Stimulated activated CD4-positive, alpha-beta T cell treated with anti-CD3 and anti-CD28 coated beads, Interleukin-12 subunit alpha, Interleukin-12 subunit beta, amount 100 ng/mL, for 4 hours (primary cell): Measurements from ENCODE around the gene TEX54.
"Not testable (repeated sequence)": the region's sequence is repeated elsewhere in the genome, so short reads cannot be mapped to it uniquely, and the experiment has no call there.

Experiments used
- DNase-seq: peaks from one replicate; pipeline ENCODE4 v3.0.0-alpha.2; 2020

Gene TEX54

GRCh38 chr11:62854825-62855570 is 22.4 kb upstream of the TEX54 start:
- DNase-seq, result no peak

DNA sequence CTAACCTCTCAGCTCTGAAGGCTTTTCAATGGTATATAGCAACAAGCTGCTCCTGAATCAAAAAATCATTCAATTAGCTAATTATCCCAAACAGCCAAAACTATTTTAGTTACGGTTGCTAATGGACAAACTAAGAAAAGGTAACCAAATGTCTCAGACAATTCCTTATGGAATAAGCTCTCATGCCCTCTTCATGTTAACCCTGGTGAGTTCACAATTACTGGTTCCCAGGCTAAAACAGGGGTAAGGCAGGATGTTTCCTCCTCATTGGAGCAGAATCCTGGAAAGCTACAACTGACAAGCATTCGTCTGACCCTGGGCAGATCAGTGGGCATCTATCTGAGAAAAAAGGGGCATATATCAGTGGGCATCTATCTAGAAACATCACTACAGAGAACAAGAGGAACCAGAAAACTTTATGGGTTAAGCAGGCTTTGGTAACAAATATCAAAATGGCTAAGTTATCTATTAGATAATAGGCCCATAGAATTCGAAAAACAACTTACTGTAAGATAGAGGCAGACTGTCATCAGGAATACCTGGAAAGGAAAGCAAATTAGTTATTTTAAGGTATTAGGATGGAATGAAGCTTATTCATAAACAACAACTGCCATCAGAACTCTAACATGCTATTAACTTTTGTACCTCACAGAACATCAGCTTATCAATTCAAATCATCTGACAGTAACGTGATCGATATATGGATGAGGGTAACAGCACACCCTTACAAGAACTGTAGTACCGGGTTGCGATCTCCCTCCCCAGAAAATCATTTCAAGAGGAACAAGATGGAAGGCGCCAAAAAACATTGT is 21.6 kb upstream of the TEX54 start:
- no peak for DNase-seq

DNA sequence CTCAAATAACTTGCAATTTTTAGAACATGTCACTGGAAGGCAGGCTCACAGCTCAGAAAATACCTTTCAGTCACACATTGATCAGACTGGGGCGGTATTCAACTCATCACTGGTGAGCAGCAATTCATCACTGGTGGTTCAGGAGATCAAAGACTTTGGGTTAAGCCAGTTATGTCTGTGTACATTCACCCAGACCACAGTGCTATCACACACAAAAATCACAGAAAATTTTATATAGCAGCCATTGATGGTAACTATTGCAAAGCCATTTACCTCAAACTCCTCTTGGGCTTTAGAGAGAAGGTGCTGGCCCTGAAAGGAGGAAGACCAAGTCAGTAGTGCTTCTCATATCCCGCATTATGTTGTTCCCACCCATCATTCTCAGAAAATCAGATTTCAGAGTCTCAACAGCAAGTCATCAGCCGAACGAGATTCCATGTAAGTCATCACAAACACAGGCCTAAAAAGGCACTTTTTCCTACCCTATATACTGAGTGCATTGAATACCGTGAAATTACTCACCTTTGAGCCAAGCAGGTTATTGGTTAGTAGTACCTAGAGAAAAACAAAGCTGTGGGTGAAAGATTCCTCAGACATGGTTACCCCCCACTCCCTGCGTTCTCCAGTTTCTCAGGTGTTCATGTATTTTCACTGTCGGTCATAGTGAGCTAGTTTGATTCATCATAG is 20.8 kb upstream of the TEX54 start:
- DNase-seq, result no peak

GRCh38 chr11:62852523-62853188 is 20.0 kb upstream of the TEX54 start:
- no peak for DNase-seq

DNA sequence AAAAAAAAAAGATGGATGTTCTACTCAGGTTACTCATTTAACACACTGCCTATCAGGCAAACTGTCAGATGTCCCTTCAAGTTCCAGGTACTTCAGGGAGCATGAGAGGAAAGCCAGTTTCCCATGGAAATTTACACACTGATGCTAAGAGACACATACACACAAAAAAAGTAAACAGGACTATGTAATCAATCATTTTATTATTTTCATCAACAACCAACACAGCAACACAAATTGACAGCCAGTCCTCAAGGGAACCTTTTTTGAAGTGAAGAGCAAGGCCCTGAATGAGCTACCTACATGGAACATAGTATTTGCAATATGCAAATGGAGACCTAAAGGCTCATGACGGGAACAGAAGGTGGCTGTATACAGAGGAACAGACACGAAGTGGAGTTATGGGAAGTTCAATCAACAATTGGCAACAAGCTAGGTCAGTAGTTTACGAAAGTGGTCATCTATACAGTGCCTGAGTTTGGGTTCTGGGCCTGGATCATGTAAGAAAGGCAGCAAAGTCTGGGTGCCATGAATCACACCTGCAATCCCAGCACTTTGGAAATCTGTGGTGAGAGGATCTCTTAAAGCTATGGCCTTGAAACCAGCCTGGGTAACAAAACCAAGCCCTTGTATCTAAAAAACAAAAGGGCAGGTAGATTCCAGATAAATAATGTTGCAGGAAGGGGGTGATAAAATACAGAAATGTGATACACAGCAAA is 19.3 kb upstream of the TEX54 start:
- no peak for DNase-seq

DNA sequence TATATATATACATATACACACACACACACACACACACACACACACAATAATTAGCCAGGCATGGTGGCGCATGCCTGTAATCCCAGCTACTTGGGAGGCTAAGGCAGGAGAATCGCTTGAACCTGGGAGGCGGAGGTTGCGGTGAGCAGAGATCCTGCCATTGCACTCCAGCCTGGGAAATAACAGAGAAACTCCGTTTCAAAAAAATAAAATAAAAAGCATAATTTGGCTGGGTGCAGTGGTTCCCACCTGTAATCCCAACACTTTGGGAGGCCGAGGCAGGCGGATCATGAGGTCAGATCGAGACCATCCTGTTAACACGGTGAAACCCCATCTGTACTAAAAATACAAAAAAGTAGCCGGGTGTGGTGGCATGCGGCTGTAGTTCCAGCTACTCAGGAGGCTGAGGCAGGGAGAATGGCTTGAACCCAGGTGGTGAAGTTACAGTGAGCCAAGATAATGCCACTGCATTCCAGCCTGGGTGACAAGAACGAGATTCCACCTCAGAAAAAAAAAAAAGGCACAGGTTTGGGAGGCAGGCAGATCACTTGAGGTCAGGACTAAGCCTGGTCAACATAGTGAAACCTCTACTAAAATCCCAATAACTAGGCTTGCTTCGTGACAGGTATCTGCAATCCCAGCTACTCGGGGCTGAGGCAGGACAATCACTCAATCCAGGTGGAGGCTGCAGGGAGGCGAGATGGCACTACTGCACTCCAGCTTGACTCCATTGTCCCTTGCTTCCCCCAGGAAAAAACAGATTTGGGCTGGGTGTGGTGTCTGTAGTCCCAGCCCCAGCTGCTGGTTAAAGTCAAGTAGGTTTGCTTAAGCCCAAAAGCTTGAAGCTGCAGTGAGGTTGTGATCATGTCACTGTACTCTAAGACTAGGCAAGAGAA is 18.5 kb upstream of the TEX54 start:
- no peak for DNase-seq

- no peak for DNase-seq
Measured at GRCh38 chr11:62847767-62848314, 15.2 kb upstream of the TEX54 start.

- no peak for DNase-seq
Measured at GRCh38 chr11:62846177-62846576, 13.5 kb upstream of the TEX54 start.

DNA sequence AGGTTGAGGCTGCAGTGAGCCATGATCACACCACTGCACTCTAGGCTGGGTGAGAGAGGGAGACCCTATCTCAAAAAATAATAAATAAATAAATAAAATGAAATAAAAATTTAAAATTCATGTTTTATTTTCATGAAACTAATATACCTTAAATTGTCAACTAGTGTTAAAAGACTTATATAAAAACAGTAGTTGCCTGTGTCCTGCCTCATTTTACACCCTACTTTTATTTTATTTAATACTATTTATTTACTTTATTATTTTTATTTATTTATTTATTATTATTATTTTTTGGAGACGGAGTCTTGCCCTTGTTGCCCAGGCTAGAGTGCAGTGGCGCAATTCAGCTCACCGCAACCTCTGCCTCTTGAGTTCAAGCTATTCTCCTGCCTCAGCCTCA is 11.5 kb upstream of the TEX54 start:
- no peak for DNase-seq

DNA sequence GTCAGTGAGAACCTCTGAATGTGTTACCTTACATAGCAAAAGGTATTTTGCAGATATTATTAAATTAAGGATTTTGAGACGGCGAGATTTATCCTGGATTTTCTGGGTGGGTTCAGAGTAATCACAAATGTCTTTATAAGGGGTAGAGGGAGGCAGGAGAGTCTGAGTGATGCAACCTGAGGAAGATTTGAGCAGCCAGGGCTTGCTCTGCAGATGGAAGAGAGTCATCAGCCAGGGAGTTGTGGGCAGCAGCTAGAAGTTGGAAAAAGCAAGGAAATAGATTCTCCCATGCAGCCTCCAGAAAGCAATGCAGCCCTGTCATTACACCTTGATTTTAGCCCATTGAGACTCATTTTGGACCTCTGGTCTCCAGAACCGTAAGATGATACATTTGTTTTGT is 10.8 kb upstream of the TEX54 start:
- DNase-seq, result no peak

DNA sequence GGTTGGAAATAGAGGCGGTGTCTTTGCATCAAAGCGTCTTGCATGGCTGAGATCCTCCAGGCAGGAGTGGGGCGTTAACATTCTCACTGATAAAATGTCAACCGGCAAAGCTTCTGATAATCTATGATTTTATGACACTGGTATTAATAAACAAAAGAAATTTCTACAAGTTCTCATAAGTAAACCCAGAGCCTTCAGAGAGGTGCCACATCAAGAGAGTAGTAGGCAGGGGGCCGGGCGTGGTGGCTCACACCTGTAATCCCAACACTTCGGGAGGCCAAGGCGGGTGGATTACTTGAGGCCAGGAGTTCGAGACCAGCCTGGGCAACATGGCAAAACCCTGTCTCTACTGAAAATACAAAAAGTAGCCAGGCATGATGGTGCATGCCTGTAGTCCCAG is 10.2 kb upstream of the TEX54 start:
- DNase-seq, result not testable (repeated sequence)

- peak; percentile 61 for DNase-seq
Measured at GRCh38 chr11:62842171-62842741, 9.6 kb upstream of the TEX54 start.

DNA sequence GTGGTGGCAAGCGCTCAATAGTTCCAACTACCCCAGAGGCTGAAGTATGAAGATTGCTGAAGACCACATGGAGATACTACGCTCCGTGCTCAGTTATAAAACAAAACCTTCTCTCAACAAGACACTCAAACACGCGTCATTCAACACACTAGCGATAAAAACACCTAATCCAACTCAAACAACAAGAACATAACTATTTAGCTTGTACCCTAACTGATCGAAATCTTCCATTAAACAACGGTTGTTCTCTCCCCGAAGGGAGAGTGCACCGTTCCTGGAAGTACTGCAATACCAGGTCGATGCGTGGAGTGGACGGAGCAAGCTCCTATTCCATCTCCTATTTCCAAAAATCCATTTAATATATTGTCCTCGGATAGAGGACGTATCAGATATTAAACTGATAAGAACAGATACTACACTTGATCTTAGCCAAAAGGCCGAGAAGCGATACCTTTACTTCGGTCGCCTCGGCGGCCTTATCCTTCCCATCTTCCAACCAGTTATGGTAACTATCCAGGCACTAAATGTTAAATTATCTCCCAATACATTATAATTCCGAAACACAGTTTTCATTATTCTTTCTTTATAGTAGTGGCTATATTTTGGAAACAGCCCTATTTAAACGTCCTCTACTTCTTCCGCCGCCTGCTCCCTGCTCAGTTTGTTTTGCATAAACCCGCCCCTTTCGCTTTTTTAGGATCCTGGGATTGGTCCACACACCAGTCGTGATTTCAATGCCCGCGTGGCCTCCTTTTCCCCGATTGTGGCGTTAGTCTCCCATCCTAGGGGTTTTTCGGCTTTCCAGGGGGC is 8.9 kb upstream of the TEX54 start:
- peak; percentile 63 for DNase-seq

DNA sequence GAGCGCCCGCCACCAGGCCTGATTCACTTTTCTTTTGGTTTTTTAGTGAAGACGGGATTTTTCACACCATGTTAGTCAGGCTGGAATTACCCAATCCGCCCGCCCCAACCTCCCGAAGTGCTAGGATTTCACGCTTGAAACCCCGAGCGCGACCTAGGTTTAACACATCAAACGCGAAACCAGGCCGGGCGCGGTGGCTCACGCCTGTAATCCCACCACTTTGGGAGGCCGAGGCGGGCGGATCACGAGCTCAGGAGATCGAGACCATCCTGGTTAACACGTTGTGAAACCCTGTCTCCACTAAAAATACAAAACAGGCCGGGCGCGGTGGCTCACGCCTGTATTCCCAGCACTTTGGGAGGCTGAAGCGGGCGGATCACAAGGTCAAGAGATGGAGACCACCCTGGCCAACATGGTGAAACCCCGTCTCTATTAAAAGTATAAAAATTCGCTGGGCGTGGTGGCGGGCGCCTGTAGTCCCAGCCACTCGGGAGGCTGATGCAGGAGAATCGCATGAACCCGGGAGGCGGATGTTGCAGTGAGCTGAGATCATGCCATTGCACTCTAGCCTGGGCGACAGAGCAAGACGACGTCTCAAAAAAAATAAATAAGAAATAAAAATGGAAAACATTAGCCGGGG is 8.2 kb upstream of the TEX54 start:
- DNase-seq, result peak; percentile 75

GRCh38 chr11:62839050-62839945 is 6.7 kb upstream of the TEX54 start, which contains the start of gene WDR74:
WDR74 (minus strand) TSS chr11:62839590; CDS start chr11:62839570, 20 bp downstream.
- peak; percentile 87 for DNase-seq

DNA sequence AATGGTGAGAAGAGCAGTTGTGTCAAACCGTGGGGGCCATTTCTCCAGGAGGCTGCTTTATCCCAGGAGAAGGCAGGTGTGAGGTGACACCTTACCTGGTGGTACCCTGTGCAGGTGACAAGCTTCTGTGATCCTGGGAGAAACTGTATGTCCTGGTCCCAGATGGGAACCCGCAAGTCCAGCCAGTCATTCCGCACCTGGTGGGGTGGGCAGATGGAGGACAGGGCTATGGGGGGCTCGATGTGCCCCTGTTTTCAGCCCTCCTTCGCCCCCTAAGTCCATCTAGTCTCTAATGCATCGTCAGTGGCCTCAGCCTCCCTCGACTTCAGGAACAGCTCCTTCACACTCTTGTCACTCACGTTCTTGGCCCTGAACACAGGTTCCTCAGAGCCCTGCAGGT is 2.7 kb upstream of the TEX54 start:
- no peak for DNase-seq

DNA sequence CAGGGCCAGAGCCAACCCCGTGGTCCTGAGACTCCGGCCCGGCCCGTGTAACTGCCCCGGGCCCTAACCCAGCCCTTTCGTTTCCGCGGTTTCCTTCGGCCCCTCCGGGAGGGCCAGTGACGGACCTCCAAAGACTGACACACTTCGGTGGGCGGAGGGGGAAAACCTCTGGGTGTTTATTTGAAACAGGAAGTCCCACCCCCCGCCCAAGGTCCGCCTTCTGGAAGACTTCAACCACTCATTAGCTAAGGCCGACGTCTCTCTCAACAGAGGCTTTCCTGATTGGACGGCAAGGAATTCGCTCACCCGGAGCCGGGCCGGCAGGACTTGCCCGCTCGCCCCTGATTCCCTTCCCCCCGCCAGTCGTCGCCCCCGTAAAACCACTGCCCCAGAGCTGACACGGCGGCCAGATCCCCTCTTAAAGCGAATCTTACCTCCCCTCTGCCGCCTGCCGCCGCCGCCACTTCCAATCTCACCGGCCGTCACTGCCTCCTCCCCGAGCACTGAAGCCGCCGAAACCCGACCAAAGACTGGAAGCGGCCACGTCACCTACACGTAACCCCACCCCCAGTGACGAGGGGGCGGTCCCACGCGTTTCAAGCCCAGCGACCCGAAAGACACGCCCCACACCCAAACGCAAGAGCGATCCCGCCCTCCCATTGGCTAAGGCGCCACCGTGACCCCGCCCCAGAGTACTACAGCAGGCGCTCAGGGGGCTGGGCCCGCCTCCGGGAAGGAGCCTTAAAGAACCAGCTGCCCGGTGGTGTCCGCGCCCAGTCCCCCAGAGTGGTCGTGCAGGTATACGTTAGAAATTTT is 913 bp downstream of the TEX54 start, which contains the start of gene STX5:
Gene STX5 (minus strand): TSS at position 532 of the 816 bp plus-strand sequence. CDS start 808 bp downstream, outside the sequence.
- peak; percentile 99 for DNase-seq
